HG03159 (cell line): ENCODE measurements around the gene DNAJC9.

Experiments
- ATAC-seq: cut with Tn5 transposase; IDR thresholded peaks from one replicate; pipeline ENCODE4 v1.9.1; 2021; ENCODE audit warnings: mild to moderate bottlenecking, moderate library complexity; ENCODE audit not compliant: unreplicated experiment

Gene DNAJC9

DNA sequence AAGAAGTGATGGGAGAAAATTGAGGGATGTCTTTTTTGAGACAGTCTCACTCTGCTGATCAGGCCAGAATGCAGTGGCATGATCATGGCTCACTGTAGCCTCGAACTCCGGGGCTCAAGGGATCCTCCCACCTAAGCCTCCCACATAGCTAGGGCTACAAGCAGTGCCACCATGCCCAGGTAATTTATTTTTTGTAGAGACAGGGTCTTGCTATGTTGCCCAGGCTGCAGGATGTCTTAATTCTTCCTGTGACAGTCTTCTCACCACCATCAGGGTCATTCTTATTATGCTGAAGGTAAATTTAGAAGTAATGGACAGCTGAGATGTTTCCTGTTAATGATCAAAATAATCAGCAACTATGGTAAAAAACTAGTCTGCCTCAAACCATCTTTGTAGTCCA, 7.1 kb downstream of the DNAJC9 start:
- ATAC-seq, result no peak

- ATAC-seq, result no peak
Observed at GRCh38 chr10:73238990-73239566, 8.0 kb downstream of the DNAJC9 start.

- no peak for ATAC-seq
Observed at GRCh38 chr10:73234695-73235094, 12.4 kb downstream of the DNAJC9 start.

DNA sequence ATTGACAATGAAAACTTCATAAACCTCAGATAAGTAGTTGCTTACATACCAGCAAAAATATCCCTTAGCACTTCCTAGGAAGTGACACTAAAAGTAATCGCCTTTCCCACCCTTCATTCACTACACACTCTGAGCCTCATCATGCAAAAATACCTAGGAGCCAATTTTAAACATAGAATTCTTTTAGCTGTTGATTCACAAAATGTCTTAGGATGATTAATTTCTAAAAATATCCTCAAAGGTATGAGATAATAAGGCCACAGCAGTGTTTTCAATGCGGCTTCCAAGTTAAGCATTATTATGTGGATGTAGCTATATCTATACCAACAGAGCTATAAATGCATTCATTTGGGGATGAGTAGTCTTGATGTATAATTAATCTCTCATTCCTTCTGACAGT, 13.2 kb downstream of the DNAJC9 start:
- no peak for ATAC-seq

GRCh38 chr10:73232887-73233286, 14.2 kb downstream of the DNAJC9 start:
- no peak for ATAC-seq

- no peak for ATAC-seq
Observed at GRCh38 chr10:73229567-73229966, 17.5 kb downstream of the DNAJC9 start.

DNA sequence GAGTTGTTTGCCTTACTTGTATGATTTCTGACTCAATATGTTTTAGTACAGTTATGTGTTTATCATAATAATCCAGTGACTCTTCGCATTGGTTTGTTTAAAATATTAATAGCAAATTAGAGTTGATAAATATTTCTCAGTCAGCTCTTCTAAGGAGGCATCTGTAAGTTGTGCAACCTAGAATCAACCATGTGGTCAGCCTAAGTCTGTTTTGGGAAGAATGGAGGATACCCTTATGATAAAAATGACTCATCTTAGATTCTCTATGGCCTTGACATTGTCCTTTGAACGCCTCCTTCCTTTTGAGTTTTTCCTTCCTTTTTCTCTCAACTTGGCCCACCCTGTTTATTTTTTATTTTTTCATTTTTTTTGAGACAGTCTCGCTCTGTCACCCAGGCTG, 18.8 kb downstream of the DNAJC9 start:
- ATAC-seq, result no peak

- ATAC-seq, result no peak
Observed at GRCh38 chr10:73226663-73227062, 20.4 kb downstream of the DNAJC9 start.

DNA sequence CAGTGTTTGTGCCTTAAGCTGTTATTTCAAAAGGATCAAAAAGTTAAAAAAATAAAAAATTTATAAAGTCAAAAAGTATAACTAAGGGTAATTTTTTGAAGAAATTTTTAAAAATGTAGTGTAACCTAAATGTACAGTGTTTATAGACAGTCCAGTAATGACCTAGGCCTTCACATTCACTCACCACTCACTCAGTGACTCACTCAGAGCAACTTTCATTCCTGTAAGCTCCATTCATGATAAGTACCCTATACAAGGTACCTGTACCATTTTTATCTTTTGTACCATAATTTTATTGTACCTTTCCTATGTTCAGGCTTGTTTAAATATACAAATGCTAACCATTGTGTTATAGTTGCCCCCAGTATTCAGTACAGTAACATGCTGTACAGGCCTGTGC, 21.5 kb downstream of the DNAJC9 start:
- ATAC-seq, result no peak

- no peak for ATAC-seq
Observed at GRCh38 chr10:73220989-73221388, 26.1 kb downstream of the DNAJC9 start.

DNA sequence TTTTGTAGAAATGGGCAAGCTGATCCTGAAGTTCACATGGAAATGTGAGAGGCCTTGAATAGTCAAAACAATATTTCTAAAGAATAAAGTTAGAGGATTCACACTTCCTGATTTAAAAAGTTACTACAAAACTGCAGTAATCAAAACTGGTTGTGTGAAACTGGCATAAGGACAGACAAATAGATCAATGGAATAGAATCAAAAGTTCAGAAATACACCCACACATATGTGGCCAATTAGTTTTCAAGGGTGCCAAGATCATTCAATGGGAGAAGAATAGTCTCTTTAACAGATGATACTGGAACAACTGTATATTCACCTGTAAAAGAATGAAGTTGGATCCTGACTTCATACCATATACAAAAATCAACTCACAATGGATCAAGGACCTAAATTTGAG, 27.7 kb downstream of the DNAJC9 start:
- no peak for ATAC-seq

DNA sequence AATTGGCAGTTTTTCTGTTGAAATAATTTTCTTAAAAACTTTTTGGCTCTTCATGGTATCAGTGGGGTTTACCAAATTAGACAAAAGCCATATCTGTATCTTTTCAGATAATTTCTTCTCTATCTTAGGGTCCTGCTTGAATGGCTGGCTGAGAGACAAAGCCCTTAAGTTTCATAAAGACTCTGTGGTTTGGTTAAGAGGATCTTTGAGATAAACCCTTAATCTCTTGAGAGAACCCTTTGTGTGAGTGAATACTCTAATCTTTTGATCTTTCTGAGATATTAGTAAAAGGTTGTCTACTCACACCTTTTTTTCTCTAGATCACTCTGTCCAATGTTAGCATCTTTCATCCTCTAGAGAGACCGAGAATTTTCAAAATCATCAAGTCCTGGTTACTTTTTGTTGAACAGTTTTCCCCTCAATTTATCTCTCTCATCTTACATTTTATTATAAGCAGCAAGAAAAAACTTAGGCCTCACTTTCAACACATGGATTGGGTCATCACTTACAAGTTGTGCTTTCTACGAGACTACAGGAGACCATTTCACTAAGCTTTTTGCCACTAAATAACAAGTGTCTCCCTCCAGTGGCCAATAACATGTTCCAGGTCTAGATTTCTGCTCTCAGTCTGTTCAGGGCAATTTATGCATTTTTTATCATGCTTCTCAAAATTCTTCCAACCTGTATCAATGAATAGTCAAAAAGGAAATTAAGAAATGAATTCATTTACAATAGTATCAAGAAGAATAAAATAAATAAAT, 28.4 kb downstream of the DNAJC9 start:
- no peak for ATAC-seq

- no peak for ATAC-seq
Observed at GRCh38 chr10:73217628-73218027, 29.4 kb downstream of the DNAJC9 start.

DNA sequence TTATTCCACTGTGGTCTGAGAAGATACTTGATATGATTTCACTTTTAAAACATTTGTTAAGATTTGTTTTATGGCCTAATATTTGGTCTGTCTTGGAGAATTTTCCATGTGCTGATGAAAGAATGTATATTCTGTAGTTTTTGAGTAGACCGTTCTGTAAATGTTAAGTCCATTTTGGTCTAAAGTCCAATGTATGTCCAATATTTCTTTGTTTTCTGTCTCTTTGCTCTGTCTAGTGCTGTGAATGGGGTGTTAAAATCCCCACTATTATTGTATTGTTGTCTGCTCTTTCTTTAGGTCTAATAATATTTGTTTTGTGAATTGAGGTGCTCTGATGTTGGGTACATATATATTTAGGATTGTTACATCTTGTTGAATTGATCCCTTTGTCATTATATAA, 31.3 kb downstream of the DNAJC9 start:
- no peak for ATAC-seq

DNA sequence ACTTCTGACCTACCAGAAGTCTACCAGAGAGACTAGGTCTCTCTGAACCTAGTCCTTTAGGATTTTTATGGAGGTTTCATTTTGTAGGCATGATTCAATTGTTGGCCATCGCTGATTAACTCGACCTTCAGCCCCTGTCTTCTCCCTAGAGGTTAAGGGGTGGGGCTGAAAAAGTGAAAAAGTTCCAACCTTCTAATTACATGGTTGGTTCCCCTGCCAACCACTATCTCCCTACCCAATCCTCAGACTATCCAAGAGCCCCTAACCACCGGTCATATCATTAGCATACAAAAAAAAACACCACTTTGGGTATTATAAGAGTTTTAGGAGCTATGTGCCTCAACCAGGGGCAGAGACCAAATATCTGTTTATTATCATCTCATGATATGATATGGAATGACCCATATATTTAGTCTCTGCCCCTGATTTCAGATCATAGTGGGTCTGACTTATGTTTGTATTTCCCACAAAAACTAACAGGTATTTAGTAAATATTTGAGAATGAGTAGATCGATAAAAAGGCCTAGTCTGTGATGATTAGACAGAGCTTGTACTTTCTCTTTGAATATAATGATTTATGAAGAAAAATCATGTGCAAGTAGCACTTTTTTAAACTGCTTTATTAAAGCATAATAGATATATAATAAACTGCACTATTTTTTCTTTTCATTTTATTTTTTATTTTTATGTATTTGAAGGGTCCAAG, 35.8 kb downstream of the DNAJC9 start:
- no peak for ATAC-seq

- ATAC-seq, result no peak
Observed at GRCh38 chr10:73210395-73211105, 36.5 kb downstream of the DNAJC9 start.

- no peak for ATAC-seq
Observed at GRCh38 chr10:73209705-73210104, 37.4 kb downstream of the DNAJC9 start.

DNA sequence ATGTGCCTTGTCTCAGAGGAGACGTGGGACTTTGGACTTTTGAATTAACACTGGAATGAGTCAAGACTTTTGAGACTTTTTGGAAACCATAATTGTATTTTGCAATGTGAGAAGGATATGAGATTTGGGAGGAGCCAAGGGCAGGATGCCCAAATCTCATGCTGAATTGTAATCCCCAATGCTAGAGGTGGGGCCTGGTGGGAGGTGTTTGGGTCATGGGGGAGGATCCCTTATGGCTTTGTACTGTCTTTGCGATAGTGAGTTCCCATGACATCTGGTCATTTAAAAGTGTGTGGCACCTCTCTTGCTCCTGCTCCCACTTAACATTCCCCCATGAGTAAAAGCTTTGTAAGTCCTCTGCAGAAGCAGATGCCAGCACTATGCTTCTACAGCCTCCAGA, 39.2 kb downstream of the DNAJC9 start:
- ATAC-seq, result no peak

DNA sequence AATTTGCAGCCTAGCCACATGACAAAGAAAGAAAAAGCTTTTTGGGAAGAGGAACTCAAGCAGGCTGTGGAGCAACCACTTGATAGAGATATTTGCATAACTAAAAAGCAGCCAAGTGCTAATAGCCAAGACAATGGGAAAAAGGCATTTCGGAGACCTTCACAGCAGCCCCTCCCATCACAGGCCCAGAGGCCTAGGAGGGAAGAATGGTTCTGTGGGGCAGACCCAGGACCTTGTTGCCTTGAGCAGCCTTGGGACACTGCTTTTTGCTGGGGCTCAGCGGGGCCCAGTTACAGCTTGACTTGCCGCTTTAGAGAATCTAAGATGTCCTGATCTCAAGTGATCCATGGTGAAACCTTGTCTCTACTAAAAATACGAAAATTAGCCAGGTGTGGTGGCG, 40.7 kb downstream of the DNAJC9 start:
- no peak for ATAC-seq

GRCh38 chr10:73205890-73206289, 41.2 kb downstream of the DNAJC9 start:
- no peak for ATAC-seq

- no peak for ATAC-seq
Observed at GRCh38 chr10:73205081-73205480, 42.0 kb downstream of the DNAJC9 start.
